CD4-positive, alpha-beta T cell treated with Interleukin-15 for 1 hour (primary cell): ENCODE measurements around the gene LRP10.
"Not testable (repeated sequence)": the region's sequence is repeated elsewhere in the genome, so short reads cannot be mapped to it uniquely, and the experiment has no call there.

ENCODE experiments used
- DNase-seq: peaks from one replicate; pipeline ENCODE4 v3.0.0-alpha.2; 2020

Gene LRP10

DNA sequence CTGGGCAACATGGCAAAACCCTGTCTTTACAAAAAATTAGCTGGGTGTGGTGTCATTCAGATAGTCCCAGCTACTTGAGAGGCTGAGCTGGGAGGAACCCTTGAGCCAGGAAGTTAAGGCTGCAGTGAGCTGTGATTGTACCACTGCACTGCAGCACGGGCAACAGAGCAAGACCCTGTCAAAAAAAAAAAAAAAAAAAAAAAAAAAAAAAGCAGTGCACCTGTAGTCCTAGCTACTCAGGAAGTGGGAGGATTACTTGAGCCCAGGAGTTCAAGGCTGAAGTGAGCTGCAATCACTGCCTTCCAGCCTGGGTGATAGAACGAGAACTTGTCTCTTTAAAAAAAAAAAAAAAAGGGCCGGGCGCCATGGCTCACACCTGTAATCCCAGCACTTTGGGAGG is 17.1 kb downstream of the LRP10 start:
- peak; percentile 52 for DNase-seq

DNA sequence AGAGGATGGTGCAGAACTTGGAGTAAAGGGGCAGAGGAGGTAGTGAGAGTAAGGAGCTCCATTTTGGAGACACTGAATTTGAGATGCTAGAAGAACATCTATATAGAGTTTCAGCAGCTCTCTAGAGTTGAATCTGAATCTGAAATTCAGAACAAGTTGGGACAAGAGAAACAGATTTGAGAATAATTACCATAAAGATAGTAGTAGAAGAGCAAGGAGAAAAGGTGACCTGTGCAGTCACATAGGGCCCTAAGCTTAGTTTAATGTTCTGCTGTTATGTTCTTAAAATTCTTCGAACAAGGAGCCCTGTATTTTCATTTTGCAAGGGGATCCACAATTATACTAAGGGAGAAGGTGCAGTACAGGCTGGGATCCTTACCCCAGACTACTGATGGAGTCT is 18.9 kb downstream of the LRP10 start:
- DNase-seq = no peak

DNA sequence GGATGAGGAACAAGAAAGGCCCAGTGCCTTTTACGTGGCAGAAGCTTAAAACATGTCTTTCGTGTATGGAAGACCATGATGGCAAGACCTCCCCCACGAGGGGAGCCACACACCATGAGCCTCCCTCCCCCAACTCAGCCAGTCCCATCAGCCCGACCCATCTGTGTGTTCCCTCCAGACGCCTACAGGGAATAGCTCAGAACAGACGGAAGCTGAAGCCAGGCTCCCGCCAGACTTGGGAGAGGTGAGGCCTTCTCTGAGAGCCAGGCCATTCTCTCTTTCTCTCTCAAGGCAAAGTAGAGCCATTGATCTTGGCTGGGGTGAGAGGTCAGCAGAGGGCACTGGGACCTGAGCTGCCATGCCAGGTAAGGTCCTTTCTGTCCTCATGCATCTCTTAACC is 20.9 kb downstream of the LRP10 start:
- no peak for DNase-seq

DNA sequence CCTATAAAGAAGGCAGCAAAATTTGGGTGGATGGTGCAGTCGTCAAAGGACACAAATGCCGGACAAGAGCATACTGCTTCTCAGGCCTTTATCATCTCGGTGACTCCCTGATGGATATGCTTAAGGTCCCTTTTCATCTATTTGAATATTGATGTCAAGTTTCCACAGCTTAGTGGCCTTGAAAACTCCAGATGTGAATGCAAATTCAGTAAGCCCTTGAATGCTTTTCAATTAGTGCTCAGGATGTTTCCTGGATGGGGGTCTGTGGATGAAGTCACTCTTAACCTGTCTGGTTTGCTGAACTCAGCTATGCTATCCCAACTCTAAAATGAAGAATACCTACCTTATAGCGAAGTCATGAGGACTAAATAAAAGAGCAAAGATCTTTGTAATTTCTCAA is 22.2 kb downstream of the LRP10 start:
- no peak for DNase-seq

DNA sequence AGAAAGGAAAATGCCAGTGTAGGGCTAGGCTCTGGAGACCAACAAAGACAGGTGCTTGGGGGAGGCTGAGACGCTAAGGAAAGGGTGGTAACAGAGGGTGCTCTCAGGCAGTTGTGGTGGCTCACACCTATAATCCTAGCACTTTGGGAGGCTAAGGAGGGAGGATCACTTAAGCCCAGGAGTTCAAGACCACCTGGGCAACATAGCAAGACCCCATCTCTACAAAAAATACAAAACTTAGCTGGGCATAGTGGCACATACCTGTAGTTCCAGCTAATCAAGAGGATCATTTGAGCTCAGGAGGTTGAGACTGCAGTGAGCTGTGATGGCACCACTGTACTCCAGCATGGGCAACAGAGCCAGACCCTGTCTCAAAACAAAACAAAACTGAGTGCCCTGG is 23.9 kb downstream of the LRP10 start:
- DNase-seq = no peak

DNA sequence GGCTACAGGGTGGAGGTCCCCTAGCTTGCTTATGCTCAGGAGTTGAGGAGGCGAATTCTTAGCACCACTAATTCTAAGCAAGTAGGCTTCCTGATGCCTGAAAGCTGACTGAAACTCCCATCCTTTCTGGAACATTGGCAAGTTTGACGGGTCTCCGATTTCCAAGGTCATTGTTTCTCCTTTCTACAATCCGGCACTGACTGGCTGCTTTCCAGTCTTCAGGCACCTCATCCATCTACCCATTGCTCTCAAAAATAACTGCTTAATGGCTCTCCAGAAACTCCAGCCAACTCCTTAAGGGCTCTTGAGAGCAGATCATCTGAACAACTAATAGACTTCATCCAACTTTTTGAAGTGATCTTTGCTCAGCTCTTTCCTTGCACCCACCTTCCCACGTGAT is 24.8 kb downstream of the LRP10 start:
- no peak for DNase-seq

DNA sequence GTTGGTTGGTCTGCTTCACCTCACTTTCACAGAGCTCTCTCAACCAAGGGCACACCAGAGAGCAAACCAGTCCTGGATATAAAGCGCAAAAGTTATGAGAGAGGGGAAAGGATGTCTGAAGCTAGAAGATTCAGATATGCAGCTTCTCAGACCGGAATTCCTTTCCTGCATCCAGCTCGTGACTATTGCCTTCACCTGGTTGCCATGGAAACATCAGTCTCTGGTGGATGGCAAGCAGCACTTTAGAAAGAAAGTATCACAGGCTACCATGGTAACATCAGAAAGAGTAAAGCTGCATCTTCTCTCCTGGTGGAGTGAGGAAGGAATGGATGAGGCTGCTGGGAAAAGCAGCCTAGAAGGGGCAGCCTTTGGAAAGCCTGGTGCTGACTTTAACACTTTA is 25.2 kb downstream of the LRP10 start:
- DNase-seq = no peak

DNA sequence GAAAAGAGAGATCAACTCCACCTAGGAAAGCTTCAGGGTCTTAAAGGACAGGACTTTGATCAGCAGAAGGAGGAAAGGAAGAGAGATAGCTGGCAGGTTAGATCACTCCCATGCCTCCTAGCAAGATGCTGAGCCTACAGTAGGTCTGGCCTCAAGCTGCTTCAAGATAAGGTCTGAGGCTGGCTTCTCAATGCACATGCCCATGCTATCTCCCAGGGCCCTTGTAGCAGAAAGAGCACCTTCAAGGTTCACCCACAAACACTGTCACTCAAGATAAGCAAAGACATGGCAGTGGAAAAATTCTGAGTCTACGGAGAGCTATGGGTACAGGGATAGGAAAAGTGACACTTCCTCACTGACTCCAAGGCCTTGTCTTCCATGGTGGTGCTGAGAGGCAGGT is 25.8 kb downstream of the LRP10 start:
- no peak for DNase-seq

DNA sequence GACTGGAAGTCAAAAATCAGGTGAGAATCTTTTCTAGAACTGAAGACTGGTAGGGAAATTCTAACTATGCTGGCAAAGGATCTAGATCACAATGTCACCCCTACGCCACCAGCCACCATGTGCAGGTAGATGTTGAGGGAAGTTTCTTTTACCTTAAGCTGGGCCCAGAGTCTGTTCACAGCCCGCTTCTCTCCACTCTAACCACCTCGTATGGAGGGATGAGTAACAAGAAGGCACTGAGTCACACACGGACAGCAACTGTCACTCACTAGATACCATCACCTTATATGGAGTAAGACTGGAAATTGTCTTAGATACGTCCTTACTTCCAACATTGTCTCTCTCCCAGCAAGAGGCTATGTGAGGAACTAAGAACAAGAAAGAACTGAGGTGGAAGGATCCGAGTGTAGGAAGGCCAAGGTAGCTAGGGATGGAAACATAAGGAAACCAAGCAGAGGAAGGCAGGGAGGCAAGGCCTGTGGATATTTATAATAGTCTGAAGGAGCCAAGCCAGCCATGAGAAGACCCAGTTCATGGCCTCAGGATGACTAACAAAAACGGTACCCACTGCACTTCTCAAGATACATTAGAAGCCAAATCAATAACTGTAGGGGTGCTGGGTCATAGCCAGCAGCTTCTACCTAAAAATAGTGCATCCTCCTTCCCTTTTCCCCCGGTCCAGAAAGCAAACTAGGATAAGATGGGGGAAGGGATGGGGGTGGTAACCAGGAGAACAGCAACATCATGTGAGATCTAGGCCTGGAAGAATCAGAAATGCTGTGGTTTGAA is 27.0 kb downstream of the LRP10 start:
- no peak for DNase-seq

DNA sequence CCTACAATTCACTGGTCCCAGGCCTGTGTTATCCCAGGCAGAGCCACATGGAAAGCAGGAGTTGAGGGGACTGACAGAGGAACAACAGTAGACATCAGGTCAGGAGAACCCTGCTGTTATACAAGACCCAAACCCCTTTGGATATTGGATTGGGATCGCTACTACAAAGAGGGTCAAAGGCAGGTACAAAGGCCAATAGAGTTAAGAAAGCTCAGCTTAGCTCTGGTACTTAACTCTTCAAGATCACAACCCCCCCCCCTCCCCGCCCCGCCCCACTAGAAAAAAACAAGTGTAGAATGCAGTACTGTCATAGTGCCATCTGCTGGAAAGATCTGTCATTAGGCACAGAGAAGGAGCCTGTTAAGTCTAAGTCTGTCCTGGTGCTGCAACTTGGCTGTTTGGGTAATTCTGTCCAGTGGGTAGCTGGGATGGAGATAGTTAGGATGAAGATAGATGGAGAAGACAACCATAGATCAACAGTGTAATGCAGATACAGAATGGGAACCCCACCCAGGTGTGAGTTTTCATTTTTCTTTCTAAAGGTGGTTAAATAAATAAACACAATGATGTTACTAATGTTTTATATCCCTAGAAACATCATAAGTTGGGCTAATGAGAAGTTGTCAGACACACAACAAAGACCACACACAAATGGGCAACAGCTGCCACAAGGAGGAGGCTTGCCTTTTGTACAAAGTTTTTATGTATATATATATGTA is 28.7 kb downstream of the LRP10 start:
- peak; percentile 41 for DNase-seq

DNA sequence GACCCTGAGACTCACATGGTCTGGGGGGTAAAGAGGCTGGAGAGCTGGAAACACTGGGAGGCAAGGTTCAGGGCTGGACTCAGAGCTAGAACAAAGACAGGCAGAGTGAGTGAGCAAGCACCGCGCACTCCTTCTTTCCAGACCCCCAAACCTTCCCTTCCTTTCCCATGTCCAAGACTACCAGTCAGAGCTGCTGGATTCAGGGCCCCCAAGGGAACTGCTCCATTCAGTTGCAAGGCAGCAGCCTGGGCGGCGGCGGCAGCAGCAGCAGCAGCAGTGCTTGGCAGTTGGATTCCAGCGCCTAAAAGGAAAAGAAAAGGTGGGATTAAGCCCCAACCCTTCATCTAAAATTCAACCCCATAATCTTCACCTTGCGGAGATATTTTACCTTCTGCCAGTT is 30.3 kb downstream of the LRP10 start:
- DNase-seq = no peak

DNA sequence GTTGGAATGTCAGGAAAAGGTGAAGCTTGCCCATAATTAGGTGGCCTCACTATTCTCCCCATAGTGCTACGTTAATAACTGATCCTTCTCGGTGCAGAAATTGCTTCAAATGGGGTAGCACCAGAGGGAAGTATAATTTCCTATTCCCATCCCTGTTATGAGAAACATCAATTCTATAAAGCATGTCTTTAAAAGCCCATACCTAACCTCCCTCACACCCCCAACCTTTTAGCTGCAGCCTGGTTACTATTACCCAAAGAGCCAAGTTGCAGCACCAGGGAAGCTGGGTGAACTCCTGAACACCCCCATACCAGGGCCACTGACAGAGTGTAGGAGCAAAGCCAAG is 32.2 kb downstream of the LRP10 start:
- DNase-seq = no peak

DNA sequence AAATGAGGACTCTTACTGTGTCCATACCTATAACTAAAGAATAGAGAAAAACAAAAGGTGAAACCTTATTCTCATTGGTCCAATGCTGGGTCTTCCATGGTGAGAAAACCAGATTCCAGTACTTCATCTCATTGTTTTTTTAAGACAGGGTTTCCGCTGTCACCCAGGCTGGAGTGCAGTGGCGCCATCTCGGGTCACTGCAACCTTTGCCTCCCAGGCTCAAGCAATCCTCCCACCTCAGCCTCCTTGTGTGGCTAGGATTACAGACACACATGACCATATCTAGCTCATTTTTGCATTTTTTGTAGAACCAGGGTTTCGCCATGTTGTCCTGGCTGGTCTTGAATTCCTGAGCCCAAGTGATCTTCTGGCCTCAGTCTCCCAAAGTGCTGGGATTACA is 34.1 kb downstream of the LRP10 start:
- DNase-seq = no peak

DNA sequence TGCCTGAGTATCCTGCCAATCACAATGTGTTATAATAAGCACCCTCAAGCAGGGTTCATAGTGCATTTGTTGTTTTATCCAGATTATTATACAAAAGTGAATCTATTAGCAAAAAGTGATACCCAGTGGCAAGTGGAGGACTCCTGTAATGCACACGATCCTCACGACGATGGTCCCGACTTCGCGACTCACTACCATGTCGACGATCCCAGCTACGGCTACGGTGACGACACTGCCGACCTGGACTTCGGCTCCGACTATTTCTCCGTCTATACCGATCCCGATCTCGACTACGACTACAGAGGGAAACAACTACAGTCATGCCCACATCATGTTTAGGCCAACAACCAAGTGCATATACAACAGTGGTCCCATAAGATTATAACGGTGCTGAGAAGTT is 34.5 kb downstream of the LRP10 start:
- no peak for DNase-seq

DNA sequence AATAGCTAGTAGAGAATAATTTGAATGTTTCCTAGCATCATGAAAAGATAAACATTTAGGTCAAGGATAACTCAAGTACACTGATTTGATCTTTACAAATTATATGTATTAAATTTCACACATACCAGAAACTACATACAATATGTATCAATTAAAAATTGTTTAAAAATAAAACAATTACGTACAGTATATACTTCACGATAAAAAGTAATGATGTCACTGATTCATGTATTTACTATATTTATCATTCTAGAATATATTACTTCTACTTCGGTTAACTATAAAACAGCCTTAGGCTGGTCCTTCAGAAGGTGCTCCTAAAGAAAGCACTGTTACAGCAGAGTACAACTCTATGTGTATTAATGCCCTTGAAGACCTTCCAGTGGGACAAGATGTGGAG is 35.9 kb downstream of the LRP10 start:
- no peak for DNase-seq

DNA sequence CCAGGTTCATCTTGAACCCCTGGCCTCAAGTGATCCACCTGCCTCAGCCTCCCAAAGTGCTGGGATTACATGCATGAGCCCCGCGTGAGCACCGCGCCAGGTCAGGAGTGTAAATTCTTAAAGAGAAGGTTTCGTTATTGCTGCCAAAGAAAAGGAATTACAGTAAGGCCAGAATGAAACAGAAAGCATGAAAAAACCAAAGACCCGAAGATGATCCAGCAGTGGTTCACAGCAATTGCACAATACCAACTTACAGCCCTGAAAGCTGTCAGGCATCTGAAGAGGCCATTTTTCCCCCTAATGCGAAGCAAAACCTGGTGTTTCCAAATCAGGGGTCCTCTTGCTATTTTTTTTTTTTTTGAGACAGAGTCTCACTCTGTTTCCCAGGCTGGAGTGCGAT is 37.1 kb downstream of the LRP10 start:
- DNase-seq = no peak

DNA sequence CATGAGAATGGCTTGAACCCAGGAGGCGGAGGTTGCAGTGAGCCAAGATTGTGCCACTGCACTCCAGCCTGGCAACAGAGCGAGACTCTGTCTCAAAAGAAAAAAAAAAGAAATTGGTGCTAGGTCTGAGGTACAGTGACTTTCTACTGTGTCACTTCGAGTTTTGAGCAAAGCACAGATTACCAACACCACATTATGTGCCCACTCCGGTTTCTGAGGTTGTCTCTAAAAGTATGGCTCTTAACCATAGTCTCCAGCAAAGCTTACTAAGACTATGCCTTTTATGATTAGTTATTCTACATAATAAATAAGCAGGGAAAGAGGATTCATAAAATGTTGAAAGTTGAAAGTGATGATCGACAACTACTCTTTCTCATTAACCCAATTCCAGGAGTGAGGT is 39.4 kb downstream of the LRP10 start:
- DNase-seq = no peak

DNA sequence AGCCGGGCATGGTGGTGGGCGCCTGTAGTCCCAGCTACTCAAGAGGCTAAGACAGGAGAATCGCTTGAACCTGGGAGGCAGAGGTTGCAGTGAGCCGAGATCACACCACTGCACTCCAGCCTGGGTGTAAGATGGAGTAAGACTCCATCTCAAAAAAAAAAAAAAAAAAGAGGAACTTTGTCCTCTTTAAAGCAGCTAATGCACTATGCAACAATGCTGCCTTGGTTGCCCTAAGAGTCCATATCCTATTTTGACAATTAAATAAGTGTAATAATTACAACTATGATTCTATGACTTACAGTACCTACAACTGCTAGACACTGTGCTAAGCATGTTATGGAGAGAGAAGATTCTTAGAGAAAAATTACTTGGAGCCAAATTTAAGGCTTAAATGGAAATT is 43.3 kb downstream of the LRP10 start:
- not testable (repeated sequence) for DNase-seq

DNA sequence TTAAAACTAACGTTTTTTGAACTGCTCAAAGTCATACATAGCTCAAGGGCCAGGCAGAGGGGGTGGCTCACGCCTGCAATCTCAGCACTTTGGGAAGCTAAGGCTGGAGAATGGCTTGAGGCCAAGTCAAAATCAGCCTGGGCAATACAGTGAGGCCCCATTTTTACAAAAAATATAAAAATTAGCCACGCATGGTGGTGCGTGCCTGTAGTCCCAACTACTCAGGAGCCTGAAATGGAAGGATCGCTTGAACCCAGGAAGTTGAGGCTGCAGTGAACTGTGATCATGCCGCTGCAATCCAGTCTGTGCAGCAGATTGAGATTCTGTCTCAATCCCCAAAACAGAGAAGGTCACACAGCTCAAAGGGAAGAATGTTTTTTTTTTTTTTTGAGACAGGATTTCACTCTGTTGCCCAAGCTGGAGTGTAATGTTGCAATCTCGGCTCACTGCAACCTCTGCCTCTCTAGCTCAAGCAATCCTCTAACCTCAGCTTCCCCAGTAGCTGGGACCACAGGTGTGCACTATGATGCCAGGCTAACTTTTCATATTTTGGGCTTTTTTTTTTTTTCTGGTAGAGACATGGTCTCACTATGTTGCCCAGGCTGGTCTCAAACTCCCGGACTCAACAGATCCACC is 44.5 kb downstream of the LRP10 start:
- peak; percentile 24 for DNase-seq

DNA sequence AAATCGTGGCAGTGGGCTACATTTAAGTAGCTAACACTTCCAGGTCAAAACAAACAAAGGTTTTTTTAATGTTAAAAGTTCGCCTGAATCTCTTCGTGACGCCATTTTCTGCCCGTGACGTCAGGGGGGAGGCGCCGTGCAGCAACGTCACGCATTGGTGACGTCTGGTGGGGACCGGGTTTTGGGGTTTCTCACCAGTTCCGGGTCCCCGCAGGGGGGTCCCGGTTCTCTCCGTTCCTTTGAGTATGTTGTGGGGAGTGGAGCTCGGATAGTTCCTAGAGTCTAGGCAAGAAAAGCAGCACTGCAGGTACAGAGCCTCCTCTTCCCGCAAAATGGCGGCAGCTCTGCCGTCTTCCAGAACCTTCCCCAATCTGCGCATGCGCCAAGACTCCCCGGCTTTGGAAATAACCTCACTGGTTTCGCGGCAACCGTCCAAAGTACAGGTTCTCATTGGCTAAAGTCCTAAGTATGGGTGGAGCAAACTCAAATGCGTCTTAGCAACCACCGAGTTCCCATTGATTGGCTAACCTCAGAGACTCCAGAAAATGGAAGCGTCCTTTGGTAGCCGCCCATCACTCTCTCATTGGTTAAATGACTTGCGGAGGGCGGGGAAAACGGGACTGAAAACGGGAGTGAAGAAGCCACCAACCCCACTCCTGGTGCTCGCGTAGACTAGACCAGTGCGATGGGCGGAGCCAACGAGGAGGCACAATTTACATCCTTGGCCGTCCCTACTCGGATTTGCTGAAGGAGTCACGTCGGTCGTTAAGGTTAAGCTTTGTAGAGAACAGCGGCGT is 47.5 kb downstream of the LRP10 start, which contains the start of gene RBM23:
Gene RBM23 (minus strand): TSS at position 346 of the 797 bp plus-strand sequence.
- DNase-seq = peak; percentile 100

DNA sequence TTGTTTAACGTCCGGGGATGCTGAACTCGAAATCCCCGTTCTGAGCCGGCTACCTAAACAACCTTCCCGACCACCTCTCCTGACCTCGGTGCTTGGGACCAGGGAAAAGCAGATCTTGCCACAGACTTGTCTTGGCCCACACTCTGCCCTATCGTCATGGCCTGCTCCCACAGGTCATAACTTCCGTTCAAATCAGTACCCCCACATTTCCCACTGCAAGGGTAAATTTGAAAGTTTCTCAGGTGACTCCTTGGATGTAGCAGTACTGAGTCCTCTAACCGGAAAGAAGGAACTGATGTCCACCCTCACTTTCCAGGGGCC is 48.0 kb downstream of the LRP10 start:
- DNase-seq = no peak

DNA sequence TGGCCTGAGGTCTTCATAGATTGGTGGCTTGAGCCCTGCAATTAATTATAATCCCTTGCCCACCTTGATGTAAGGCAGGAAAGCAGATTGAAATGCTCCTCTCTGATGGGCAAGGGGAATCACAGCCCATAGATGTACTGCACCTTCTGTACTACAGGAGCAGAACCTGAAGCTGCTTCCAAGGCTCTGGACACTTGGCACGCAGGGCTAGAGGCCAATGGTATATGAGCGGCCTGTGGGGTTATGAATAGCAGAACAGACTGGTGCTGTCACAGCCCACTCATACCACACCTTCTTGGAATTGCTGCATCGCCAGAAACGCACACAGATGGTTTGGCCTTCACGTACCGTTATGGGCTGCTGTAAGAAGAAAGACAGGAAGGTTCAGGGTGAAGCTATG is 49.2 kb downstream of the LRP10 start:
- no peak for DNase-seq

DNA sequence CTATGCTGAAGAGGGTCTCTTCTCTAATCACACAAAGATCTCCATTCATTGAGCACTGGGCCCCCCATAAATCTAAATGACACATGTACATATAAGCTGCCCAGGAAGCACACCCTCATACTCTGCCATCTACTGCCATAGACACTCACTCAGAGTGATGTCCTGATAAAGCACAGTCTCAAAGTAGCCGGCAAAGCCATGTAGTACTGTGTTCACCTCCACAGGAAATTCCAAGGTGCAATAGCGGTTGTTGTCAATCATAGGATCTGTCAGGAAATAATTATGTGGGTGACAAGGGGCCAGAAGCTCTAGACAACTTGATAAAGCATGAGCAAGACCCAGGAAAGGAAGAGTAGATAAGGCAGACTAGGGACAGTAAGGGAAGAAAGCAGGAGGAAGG is 50.8 kb downstream of the LRP10 start:
- no peak for DNase-seq

DNA sequence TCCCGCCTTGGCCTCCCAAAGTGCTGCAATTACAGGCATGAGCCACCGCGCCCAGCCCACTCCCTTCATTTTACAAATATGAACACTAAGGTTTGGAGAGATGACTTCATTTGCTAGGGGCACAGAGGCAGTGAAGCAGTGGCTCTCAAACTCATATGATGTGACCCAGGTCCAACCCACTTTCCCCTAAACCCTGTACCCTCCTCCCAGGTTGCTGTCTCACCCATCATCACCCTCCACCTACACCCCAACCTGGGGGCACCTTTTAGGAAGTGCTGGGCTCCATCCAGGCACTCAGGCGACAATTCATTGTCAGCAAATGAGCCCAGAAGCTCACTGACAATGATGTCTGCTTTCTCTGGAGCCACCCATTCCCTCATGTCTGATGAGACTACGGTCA is 52.2 kb downstream of the LRP10 start:
- no peak for DNase-seq
